GM20431 (cell line): ENCODE results near the gene WWP2.

ENCODE experiments used
- in situ Hi-C: fragments of 300-500 bp; cut with MseI, MboI; formaldehyde crosslinking; loops from one replicate; pipeline ENCODE4 v1.15.0; 2020; ENCODE audit warnings: low sequenced_read_pairs; ENCODE audit not compliant: unreplicated experiment

WWP2 gene

DNA sequence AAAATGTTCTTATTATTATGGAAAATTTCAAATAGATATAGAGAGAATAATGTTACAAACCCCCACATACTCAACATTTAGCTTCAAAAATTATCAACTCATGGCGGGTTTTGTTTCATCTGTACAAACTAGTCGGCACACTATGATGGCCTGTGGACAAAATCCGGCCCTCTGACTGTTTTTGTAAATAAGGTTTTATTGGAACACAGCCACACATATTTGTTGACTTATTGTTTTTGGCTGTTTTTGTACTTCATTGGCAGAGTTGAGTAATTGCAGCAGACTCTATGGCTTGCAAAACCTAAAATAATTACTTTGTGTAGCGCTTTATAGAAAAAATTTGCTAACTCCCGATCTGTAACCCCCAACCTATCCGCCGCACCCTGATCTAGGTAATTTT, 147.6 kb downstream of the WWP2 start:
- in situ Hi-C loops, result no loop called here

GRCh38 chr16:69910964-69911363, 148.8 kb downstream of the WWP2 start:
- in situ Hi-C loops, result no loop called here

GRCh38 chr16:69916462-69916861, 154.3 kb downstream of the WWP2 start:
- in situ Hi-C loops, result no loop called here

GRCh38 chr16:69917311-69917710, 155.2 kb downstream of the WWP2 start:
- in situ Hi-C loops, result no loop called here

GRCh38 chr16:69917739-69918138, 155.6 kb downstream of the WWP2 start:
- in situ Hi-C loops, result no loop called here

DNA sequence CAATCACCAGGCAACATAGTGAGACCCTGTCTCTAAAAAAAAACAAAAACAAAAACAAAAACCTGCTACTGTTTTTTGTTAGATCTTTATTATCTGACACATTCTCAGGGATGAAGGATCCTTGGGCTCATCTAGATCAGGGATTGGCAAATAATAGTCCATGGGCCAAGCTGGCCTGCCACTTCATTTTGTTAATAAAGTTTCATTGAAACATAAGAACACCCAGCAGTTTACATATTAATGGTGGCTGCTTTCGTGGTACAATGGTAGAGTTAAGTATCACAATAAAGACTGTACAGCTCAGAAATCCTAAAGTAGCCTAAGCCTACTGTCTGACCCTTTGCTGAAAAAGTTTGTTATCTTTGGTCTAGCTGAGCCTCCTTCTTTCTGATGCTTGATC, 156.1 kb downstream of the WWP2 start:
- in situ Hi-C loops, result no loop called here

GRCh38 chr16:69921127-69921526, 159.0 kb downstream of the WWP2 start:
- in situ Hi-C loops, result no loop called here

- in situ Hi-C loops, result no loop called here
Observed at GRCh38 chr16:69922200-69922599, 160.1 kb downstream of the WWP2 start.

- in situ Hi-C loops, result no loop called here
Observed at GRCh38 chr16:69924041-69924775, 162.1 kb downstream of the WWP2 start.

- in situ Hi-C loops, result no loop called here
Observed at GRCh38 chr16:69924777-69925191, 162.7 kb downstream of the WWP2 start.

- in situ Hi-C loops, result no loop called here
Observed at GRCh38 chr16:69925311-69925710, 163.2 kb downstream of the WWP2 start.

GRCh38 chr16:69926241-69926640, 164.1 kb downstream of the WWP2 start:
- in situ Hi-C loops, result no loop called here

DNA sequence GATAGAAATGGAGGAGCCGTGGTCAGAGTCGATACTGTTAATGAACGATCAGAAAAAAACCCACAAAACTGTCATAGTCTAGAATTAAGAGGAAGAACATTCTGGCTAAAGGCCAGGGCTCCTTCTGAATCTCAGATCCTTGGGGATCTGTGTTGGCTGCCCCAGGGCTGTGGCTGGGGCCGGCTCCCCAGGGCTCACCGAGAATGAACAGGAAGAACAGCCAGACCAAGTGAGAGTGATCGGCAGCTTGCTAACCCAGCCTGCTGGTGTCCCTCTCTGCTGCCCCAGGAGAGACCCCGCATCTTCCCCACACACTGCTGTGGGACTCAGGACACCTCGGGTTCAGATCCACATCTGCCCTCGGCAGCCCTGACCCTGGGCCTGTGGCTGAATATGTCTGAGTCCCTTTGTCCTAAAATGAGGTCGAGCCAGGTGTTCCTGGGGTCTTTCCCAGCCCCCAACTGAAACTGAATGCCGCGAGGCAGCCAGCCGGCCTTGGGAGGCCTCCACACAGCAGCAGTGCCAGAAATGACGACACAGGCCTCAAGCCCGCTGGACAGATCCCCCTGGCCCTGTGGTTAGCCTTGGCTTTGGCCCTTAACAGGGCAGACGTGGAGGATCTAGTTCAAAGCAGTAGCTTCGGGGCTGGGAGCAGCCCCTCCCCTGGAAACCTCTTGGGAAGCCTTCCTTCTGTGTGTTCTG, 165.1 kb downstream of the WWP2 start:
- in situ Hi-C loops, result no loop called here

- in situ Hi-C loops, result no loop called here
Observed at GRCh38 chr16:69928856-69929400, 166.8 kb downstream of the WWP2 start.

DNA sequence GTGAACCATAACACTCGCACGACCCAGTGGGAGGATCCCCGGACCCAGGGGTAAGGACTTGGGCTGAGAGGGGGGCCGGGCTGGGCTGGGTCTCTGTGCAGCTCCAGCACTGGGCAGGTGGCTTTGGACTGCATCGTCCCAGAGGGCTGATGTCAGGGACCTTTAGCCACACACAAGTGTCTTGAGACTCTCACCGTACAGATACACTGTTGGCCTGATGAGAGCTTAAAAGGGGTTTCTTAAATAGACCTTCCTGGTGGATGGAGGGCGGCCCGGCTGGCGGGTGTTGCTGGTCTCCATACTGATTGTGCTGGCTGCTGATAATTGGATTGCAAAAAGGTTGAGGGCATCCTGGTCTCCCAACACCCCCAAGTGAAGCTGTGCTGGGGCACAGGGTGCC, 167.3 kb downstream of the WWP2 start:
- in situ Hi-C loops, result no loop called here

GRCh38 chr16:69930117-69930776, 168.1 kb downstream of the WWP2 start:
- in situ Hi-C loops, result loop anchor here (10.0 kb wide), 1 partner anchor 135 kb away; no protein-coding TSS in a partner anchor

DNA sequence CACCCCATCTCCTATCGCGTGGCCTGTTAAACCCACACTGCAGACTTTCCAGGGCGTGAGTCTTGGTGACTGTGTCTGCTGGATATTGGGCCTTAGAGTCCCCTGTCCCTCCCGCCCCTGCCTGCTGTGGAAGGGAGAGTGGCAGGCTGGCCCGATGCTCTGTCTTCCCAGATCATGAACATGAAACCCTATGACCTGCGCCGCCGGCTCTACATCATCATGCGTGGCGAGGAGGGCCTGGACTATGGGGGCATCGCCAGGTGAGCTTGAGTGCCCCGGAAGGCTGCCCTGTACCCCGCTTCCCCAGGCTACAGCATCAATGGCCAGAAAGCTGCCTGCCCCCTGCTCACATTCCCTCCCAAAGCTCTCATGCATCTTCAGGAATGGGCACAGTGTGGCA, 169.5 kb downstream of the WWP2 start:
- in situ Hi-C loops, result loop anchor here (10.0 kb wide), 1 partner anchor 137 kb away; no protein-coding TSS in a partner anchor

GRCh38 chr16:69932228-69932627, 170.1 kb downstream of the WWP2 start:
- in situ Hi-C loops, result loop anchor here (10.0 kb wide), 1 partner anchor 137 kb away; no protein-coding TSS in a partner anchor

- in situ Hi-C loops, result loop anchor here (10.0 kb wide), 1 partner anchor 138 kb away; no protein-coding TSS in a partner anchor
Observed at GRCh38 chr16:69932691-69933392, 170.7 kb downstream of the WWP2 start.

DNA sequence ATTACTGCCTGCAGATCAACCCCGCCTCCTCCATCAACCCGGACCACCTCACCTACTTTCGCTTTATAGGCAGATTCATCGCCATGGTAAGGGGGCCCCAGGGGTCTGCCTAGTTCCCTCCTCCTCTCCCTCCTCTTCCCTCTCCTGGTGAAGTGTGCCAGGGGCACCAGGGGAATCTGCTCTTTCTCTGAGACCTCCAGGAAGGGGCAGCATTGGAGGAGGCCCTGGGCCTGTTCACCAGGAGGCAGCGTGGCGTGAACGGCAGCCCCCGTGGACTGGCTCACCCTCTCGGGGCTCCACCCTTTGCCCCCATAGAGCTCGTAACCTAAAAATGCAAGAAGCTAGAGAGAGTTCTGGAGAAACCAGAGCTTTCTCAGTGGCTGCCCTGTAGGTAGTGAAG, 171.9 kb downstream of the WWP2 start:
- in situ Hi-C loops, result loop anchor here (10.0 kb wide), 1 partner anchor 139 kb away; no protein-coding TSS in a partner anchor
